HepG2 (cell line): Measurements from ENCODE around the gene PLEKHA8. TPM values are rescaled to one million over a fixed set of nuclear protein-coding genes. Genes with fewer than 3 reads are reported as not detected.

Experiments
- ARNTL ChIP-seq: sonication (generic); formaldehyde crosslinking; IDR thresholded peaks from 2 replicates; pipeline ENCODE4 v1.4.0; 2020; ENCODE audit warnings: mild to moderate bottlenecking, missing genetic modification reagents
- FOSL1 ChIP-seq: sonication (generic); formaldehyde crosslinking; IDR thresholded peaks from 2 replicates; pipeline ENCODE4 v1.9.0; 2021; ENCODE audit warnings: missing genetic modification reagents, borderline replicate concordance
- GTF3A ChIP-seq: sonication (generic); formaldehyde crosslinking; conservative IDR thresholded peaks from 2 replicates; pipeline ENCODE4 v1.4.0; 2020; ENCODE audit warnings: mild to moderate bottlenecking, missing genetic modification reagents
- KDM1A ChIP-seq: IDR thresholded peaks from 2 replicates; pipeline ENCODE4 v1.6.1; 2016; ENCODE audit warnings: missing compliant biosample characterization
- PLRG1 ChIP-seq: fragments of 450-650 bp; conservative IDR thresholded peaks from 2 replicates; pipeline ENCODE4 v1.6.1; 2016
- RNF219 ChIP-seq: sonication (generic); formaldehyde crosslinking; IDR thresholded peaks from 2 replicates; pipeline ENCODE4 v1.5.0; 2020; ENCODE audit warnings: mild to moderate bottlenecking, missing genetic modification reagents
- ZNF512B ChIP-seq: sonication (generic); formaldehyde crosslinking; IDR thresholded peaks from 2 replicates; pipeline ENCODE4 v1.5.1; 2020; ENCODE audit warnings: missing genetic modification reagents, mild to moderate bottlenecking, borderline replicate concordance
- ZNF749 ChIP-seq: sonication (generic); formaldehyde crosslinking; IDR thresholded peaks from 2 replicates; pipeline ENCODE4 v1.8.0; 2022; ENCODE audit warnings: mild to moderate bottlenecking, missing genetic modification reagents, moderate library complexity, borderline replicate concordance
- polyA plus RNA-seq, 8 experiments: library from polyadenylated mRNA; depleted of rRNA in 3 of 8; stranded (reverse) in 7 of 8; unstranded in 1 of 8; fragments of >200 nt; fragmentation: Illumina TruSeq in 4 of 8; extraction: Trizol in 4 of 8; gene quantifications; 2 replicates each; pipeline versions ENCODE4 v1.2.1 to v1.2.3, GENCODE V29; 2011 to 2016; ENCODE audit warnings: low read depth in 4 of 8, missing spikeins in 1 of 8, mixed read lengths in 1 of 8; ENCODE audit not compliant: insufficient read depth in 1 of 8
- total RNA-seq, 5 experiments: library from RNA; depleted of rRNA; stranded (reverse); fragments of >200 nt; fragmentation: Illumina TruSeq; extraction: Trizol; gene quantifications; 2 replicates each; pipeline ENCODE4 v1.2.3, GENCODE V29; 2016; ENCODE audit warnings: low read depth in 1 of 5
- TF ChIP-seq, protein P1 (sequence below): sonication (generic); formaldehyde crosslinking; IDR thresholded peaks from 2 replicates; pipeline ENCODE4 v1.5.0; 2020; ENCODE audit warnings: mild to moderate bottlenecking, missing genetic modification reagents

PLEKHA8 gene
- total and polyA plus RNA-seq, 2 of the 13 experiments (the other 11 are each of a cell fraction or from before 2014, with no cell fraction given): 12.5 to 26.4 TPM

DNA sequence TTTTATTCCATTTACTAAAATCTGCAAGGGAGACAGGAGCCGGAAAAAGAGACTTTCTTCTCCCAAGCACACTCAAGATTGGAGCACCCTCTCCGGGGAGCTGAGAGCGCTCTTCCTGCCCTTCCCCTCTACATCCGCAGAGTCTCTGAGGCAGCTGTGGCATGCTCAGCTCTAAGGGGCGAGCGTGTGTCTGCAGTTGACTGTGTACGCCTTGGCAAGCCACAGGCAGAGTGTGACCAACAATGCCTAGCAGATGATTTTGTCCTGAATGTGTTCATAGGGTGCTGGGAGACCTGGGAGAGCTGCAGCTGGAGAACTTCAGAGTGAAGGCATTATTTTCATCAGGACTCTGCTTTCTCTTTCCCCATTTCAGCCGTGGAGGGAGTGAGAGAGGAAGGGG, 127.3 kb downstream of the PLEKHA8 start (continued):
- TF ChIP-seq, protein P1, sequence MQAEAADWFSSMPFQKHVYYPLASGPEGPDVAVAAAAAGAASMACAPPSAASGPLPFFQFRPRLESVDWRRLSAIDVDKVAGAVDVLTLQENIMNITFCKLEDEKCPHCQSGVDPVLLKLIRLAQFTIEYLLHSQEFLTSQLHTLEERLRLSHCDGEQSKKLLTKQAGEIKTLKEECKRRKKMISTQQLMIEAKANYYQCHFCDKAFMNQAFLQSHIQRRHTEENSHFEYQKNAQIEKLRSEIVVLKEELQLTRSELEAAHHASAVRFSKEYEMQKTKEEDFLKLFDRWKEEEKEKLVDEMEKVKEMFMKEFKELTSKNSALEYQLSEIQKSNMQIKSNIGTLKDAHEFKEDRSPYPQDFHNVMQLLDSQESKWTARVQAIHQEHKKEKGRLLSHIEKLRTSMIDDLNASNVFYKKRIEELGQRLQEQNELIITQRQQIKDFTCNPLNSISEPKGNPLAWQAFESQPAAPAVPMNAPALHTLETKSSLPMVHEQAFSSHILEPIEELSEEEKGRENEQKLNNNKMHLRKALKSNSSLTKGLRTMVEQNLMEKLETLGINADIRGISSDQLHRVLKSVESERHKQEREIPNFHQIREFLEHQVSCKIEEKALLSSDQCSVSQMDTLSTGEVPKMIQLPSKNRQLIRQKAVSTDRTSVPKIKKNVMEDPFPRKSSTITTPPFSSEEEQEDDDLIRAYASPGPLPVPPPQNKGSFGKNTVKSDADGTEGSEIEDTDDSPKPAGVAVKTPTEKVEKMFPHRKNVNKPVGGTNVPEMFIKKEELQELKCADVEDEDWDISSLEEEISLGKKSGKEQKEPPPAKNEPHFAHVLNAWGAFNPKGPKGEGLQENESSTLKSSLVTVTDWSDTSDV (CRISPR knock-in tag): no peak
- TF ChIP-seq ZNF749 (CRISPR knock-in tag) (no peak), ZNF512B (CRISPR knock-in tag) (no peak), GTF3A (CRISPR knock-in tag) (no peak), KDM1A (CRISPR knock-in tag) (no peak), RNF219 (CRISPR knock-in tag) (no peak), PLRG1 (no peak), FOSL1 (CRISPR knock-in tag) (no peak), ARNTL (CRISPR knock-in tag) (no peak)
